Urothelium cell line (cell line): Measurements from ENCODE around the gene SPSB3.

ENCODE experiments used
- DNase-seq: peaks from one replicate; pipeline ENCODE4 v3.0.0; 2011; ENCODE audit warnings: low spot score, mixed read lengths
- FAIRE-seq: peaks from 2 replicates; lab custom pipeline; 2011; peaks lifted over from hg19 to GRCh38; lab: Jason Lieb, UNC

The SPSB3 gene

DNA sequence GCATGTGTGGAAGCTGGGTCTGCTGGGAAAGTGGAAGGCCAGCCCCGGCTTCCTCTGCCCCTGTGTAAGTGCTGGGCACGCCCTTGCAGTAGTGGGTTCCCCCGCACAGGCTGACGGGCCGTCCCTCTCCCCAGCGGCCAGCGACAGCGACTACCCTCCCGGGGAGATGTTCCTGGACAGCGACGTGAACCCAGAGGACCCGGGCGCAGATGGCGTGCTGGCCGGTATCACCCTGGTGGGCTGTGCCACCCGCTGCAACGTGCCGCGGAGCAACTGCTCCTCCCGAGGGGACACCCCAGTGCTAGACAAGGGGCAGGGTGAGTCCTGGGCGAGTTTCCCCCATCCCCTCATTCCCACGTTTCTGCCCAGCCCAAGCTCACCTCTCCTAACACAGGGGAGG is 16.5 kb downstream of the SPSB3 start:
- DNase-seq: no peak
- FAIRE-seq: no peak

DNA sequence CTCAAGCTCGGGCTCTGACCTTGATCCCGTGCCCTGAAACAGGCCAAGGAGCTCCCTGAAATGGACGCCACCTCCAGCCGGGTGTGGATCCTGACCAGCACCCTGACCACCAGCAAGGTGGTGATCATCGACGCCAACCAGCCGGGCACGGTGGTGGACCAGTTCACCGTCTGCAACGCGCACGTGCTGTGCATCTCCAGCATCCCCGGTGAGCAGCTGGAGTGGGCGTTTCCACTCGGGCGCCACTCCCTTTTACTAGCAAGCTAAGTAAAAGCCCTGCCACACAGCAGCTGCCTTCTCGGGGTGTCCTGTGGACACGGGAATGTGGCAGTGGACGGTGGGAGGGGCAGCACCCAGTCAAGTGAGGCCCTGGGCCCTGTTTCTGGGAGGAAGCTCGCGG is 17.4 kb downstream of the SPSB3 start:
- DNase-seq: no peak

DNA sequence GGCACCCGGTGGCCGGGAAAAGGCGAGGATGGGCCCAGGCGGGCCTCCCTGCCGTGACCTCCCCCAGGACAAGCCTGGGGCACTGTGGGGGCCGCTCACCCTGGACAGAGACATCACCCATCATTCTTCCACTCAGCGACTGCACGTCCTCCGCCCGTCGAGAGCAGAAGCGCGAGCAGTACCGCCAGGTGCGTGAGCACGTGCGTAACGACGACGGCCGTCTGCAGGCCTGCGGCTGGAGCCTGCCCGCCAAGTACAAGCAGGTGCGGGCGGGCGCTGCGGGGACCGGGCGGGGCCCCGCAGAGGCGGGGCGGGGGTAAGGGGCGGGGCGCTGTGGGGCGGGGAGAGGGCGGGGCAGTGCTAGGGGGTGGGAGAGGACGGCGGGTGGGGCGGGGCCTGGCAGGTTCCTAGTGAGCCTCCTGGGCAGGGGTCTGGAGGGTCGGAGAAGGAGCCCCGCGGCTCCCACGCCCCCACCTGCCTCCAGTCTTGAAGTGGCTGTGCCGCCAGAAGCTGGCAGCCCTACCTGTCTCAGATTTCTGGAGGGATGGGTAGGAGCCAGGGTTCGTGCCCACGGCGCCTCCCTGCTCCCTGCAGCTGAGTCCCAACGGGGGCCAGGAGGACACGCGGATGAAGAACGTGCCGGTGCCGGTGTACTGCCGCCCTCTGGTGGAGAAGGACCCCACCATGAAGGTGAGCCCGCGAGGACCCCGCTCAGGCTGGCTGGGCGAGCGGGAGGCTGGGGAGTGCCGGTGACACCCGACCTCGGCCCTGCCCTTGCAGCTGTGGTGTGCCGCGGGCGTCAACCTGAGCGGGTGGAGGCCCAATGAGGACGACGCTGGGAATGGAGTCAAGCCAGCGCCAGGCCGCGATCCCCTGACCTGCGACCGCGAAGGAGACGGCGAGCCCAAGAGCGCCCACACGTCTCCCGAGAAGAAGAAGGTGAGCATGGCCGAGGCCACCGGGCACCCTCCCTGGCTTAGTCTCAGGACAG is 18.6 kb downstream of the SPSB3 start:
- no peak for DNase-seq
- peak; percentile 32 for FAIRE-seq

More for the DNA sequence above, 17.4 kb downstream of the SPSB3 start:
- no peak for FAIRE-seq

DNA sequence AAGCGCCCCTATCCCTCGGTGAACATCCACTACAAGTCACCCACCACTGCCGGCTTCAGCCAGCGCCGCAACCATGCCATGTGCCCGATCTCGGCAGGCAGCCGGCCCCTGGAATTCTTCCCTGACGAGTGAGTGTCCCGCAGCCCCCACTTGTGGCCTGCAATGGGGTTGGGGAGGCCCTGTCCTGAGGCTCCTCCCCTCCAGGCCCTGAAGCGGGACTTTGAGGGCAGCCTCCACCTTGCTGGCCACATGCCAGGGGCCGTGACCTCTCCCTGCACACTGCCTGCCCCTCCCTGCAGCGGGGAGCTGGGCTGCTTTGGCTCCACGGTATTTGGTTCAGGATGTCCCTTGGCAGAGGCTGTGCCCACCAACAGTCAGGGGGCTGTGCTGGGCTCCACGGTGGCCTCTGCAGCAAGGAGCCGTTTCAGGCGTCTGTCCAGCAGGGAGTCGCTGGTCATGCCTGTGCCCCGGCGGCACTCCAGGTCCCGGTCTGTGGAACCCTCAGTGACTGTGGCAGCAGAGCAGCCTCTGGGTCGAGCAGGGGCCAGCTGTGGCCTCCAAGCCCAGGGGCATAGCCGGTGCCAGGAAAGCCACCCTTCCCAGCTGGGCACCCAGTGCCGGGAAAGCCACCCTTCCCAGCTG is 19.4 kb downstream of the SPSB3 start:
- FAIRE-seq (no peak), DNase-seq (no peak)

DNA sequence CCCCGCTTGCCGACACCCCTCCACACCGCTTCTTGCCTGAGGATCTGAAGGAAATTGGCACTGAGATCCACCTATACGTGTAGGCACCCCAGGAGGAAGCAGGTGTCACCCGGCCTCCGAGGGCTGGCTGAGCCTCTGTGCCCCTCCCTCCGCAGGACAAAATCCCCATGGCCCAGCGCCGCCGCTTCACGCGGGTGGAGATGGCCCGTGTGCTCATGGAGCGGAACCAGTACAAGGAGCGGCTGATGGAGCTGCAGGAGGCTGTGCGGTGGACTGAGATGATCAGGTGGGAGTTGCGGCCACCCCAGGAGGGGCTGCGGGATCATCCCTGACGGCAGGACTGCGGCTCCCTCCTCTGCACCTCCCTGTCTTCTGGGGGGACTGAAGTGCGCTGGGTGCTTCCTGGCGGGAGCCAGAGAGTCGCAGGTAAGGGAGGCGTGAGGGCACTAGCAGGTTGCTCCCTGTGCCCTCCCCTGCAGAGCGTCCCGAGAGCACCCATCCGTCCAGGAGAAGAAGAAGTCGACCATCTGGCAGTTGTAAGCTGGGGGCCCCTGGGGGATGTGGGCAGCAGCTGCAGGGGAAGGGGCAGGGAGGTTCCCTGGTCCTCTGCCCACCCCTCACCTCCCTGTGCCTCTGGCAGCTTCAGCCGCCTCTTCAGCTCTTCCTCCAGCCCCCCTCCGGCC is 20.0 kb downstream of the SPSB3 start:
- DNase-seq: no peak
- FAIRE-seq: no peak

DNA sequence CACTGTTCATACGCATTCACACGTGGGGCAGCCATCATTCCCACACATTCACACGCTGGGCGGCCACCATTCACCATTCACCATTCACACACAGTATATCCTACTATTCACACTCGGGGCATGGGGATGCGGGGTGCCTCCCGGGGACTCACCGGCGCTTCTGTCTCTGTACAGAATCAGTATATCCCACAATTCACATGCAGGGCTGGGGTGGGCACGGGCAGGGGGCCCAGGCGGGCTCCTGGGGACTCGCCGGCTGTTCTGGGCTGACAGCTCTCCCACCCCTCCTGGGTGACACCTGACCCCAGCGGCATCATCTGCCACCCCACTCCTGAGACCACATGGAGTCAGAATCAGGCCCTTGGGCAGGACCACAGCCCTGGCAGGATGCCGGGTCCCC is 20.6 kb downstream of the SPSB3 start:
- DNase-seq (no peak), FAIRE-seq (no peak)

DNA sequence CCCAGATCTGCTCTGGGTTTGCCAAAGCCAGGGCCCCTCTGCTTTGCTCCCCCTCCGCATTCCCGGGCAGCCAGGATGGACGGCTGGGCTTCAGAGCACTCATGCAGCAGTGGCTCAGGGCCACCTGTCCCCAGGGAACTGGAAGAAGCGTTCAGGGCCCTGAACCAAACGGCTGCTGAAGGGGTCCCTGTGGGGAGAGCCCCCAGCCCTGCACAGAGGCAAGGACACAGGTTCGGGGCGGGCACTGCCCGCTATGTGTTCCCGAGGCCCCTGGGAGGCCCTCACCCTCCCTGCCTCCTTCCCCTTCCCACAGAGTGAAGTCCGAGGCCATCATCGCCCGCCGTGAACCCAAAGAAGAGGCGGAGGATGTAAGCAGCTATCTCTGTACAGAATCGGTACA is 21.5 kb downstream of the SPSB3 start:
- no peak for FAIRE-seq
- no peak for DNase-seq

DNA sequence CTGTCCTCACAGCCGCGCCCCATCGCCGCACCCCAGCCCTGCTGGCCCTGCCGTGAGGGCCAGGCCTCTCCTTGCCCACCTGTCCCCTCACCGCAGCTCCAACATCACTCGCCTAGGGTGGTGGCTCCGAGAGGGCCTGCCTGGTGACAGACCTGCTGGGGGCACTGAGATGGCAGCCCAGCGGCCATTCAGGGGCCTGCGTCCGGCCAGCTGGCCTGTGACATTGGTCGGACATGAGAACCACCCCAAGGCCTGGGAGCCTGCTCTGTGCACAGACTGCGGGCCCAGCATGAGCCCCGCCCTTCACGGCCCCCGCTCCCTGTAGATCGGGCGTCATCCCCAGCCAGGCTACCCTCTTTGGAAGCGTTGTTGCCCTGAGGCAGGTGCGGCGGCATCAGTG is 22.9 kb downstream of the SPSB3 start:
- no peak for FAIRE-seq
- no peak for DNase-seq

DNA sequence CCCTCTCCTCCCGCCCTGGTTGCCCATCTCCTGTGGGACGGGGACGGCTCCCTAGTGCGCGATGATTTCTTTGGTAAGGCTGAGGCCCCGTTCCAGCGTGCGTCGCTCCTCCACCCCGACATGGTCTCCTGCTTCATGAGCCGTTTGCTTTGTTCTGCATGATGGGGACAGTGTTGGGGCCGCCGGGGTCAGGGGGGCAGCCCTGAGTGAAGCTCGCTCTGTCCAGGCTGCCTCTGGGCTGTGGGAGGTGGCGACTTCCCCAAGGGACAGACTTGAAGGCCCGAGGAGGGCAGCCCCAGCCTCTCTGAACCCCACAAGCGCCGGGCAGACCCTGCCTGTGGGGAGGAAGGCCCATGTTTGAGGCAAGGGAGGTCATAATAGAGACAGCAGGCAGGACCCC is 23.4 kb downstream of the SPSB3 start:
- DNase-seq (no peak), FAIRE-seq (no peak)

DNA sequence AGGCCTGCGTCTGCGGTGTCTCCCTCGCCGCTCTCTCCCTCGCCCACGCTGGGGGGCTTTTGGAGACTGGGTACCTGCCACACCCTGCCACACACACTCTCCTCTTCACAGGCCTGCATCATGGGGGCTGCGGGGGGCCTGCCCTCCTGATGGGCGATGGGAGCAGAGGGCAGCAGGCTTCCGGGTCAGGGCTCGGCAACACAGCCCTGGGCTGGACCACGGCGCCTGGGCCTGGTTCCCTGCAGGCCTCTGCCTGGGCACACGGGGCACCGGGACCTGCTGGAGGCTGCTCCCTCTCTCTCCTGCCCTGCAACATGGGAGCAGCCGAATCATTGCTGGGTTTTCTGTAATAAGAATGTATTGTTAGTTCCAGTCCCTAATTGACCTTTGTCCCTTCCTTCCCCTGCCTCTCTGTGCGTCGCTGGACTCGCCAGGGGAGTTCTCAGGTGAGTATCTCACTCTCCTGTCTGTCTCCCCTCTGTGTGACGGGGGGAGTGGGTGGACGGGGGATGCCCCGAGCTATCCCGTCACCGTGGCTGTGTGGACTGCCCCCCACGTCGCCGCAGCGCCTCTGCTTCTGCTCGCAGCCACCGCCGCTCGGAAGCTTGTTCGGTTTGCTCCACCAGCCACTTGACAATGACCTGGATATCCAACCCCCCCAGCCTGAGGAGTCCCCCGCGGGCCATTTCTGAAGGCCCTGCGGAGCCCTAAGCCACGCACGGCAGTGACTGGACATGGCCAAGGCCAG is 24.5 kb downstream of the SPSB3 start:
- FAIRE-seq (no peak), DNase-seq (no peak)

DNA sequence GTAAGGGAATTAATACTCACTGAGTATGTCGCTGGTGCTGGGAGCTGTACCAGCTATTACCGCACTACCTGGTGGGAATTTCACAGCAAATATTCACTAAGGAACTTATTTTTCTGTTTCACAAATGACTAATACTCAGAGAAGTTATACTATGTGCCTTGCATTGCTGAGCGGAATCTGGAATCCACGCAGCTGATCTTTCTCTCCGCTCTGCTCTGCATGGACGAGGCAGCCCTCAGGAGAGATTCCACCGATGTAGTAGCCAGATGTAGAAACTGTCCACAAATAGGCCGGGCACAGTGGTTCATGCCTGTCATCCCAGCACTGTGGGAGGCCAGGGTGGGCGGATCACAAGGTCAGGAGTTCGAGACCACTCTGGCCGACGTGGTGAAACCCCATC is 28.2 kb downstream of the SPSB3 start:
- DNase-seq (no peak), FAIRE-seq (no peak)

DNA sequence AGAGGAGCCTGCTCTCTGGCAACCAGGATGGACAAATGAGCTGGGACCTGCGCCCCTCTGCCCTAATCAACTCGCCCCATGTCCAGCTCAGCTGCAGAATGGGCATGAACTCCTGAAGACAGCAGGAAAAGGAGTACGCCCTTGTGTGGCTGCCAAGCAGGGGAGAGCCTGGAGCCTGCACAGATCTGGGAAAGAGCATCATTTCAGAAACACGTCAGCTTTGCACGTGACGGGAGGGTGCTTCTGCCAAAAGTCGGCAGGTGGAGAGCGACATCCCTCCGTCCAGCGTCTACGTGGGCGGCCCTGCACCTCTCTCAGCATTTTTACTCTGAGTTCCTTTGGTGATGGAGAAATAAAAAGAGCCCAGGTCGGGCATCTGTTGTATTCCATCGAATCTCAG is 29.5 kb downstream of the SPSB3 start:
- DNase-seq (no peak), FAIRE-seq (no peak)

DNA sequence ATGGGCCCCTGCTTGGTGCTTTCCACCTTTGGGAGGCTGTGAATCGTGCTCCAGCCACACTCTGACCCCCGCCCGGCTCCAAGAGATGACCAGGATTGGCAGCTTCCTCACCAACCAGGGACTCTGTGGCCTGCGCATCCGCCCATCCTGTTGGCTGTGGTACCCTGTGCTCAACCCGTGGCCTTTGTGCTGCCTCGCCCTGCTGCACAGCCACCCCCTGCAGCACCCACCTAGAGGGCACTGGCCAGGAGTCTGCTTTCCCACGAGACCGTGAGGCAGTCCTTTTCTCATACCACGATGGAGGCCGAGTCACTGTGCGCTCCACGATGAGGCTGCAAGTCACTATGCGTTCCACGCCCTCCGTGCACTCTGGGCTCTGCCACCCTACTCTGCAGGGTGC is 30.4 kb downstream of the SPSB3 start:
- no peak for DNase-seq
- FAIRE-seq: no peak

DNA sequence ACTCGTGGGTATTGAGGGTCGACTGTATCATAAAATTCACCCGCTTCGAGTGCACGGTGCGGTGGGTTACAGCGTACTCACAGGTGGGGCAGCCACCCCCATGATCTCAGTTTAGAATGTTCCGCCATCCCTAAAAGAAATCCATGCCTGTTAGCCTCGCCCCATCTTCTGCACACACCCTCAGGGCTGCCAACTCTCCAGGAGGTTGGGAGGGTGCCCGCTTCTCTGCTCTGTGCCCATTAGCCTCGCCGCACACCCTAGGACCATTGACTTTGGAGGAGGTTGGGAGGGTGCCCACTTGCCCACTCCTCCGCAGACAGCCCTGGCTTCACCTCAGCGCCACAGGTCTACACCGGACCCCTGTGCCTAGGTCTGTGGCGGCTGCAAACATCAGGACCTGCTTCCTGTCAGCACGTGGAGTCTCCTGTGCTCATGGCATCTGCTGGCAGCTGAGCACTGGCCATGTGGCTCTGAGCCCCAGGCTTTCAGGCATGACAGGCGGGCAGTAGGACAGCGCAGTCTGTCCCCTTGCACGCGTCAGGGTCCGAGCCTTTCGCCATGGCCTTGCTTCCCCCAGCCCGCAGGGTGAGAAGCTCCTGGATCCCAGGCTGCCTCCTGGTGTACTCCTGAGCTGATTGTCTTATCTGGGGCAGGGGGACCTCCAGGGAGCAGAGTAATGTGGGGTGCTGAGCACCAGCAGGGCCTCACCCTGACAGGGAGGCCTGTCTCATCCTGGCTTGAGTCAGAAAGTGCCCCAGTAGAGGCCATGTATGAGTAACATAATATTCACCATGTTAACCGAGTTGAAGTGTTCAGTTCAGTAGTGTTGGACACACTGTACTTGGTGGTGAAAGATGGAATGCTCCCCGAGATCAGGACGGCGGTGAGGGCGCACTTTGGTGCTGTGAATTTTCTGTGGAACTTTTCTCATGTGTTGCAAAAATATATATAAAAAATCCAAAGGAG is 32.9 kb downstream of the SPSB3 start:
- FAIRE-seq: no peak
- no peak for DNase-seq

DNA sequence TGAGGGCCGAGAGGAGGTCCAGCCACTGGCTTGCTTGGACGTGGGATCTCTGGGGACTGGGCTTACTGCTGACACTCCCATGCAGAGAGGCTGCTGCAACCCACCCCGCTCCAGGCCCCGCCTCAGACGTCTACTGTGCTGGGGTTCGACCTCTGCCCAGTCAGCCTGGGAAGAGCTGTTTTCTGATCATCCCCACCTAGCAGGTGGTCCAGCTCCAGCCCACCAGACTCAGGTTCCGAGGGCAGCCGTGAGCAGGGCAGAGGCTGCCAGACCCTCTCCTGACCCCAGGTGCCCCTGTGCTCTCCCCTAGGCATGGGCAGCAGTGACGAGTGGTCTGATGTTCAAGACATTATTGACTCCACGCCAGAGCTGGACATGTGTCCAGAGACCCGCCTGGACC is 34.4 kb downstream of the SPSB3 start:
- DNase-seq (no peak), FAIRE-seq (no peak)

DNA sequence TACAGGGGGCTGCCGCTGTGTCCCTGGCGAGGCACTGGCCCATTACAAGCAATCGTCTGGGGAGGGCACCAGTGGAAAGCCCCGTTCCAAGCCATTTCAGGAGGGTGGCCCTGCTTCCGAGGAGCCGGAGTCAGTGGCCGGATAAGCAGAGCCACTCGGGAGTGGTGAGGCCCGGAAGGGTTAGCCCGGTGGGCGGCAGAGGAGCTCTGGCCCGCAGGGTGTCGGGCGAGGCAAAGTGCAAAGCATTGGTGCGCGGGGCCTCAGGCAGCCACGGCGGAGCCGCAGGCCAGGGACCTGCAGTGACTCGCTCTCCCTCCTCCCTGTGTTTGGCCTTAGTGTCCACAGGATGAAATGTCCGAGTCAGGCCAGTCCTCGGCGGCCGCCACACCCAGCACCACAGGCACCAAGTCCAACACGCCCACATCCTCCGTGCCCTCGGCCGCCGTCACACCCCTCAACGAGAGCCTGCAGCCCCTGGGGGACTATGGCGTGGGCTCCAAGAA is 35.6 kb downstream of the SPSB3 start:
- DNase-seq: no peak
- no peak for FAIRE-seq

DNA sequence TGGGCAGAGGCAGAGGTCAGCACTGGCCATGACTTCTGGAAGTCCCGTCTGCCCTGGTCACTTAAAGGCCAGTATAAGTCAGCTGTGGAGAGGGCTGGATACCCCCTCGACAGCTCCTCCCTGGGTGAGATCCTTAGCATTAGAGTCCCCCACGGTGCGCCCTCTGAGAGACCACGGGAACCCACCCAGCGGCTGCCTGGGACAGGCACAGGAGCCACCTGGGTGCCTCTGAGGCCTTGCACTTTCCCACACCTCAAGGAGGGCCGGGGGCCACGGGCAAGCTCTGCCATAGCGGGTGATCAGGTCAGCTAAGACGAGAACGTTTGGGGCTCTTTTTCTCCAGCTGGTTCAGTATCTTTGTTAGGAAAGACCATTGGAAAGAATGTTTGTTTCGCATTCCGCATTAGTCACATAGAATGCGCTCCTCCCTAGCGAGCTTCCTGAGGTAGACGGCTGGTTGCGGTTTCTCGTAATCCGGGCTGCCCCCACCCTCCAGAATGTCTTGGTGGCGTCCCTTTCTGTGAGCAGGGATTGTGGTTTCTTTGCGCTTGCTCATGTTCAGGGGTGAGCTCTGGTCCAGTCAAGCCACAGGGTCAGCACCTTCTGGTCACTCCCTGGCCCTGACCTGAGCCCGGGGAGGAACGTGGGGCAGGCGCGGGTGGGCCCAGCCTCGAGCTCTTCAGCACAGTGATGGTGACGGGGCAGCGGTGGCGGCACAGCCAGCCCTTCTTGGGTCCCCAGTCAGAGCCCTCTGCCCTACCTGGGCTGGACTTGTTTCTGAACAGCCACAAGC is 36.3 kb downstream of the SPSB3 start:
- DNase-seq (peak; percentile 95), FAIRE-seq (peak; percentile 40)

DNA sequence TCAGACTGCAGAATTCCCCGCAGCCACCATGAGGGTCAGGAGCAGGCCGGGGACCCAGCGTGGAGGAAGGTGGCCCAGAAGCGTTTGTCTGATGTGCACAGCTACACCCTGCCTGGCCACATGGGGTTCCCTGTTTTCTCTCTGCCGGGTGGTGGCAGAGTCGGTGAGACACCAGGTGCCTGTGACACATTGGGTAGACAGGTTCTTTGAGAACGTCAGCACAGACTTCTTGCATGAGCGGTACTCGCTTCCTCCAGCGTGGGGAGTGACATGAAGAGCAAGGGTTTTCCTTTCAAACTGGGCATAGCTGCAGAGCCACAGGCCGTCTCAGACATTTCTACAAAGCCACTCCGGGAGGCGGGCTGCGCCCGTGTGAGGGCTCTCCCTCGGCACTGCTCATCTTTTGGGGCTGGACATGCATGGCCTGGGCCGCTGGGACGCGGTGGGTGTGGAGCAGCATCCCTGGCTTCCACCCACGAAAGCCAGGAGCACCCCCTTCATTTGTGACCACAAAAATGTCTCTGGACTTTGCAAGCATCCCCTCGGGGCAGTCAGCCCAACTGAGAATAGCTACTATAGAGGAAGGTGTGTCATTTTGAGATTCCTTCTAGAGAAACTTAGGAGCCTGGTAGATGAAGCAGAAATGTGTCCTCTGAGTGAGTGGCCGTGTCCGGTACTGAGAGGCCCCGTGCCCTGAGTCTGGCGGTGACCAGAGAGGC is 37.0 kb downstream of the SPSB3 start:
- peak; percentile 62 for DNase-seq
- no peak for FAIRE-seq
